Measurements from ENCODE around the gene CSGALNACT2.

CSGALNACT2 gene

GRCh38 chr10:43206391-43207235 is 68.4 kb downstream of the CSGALNACT2 start:
- ChIA-PET CTCF (interaction anchor here (0.6 kb wide), 1 partner anchor 662 kb away, joined by 3 read pairs; no protein-coding TSS in a partner anchor), POLR2A (ENCODE audit: low non-redundant PET) (no interaction called here)
- TF ChIP-seq CTCF (conservative IDR thresholded peaks at IDR 0.05; ENCODE audit: low read depth) = no peak
- no peak overlapping the region for H3K27ac ChIP-seq
- no peak for DNase-seq (ENCODE audit: low spot score)

- ChIA-PET CTCF (interaction anchor here (0.6 to 0.7 kb wide), 2 partner anchors 32 to 43 kb away, joined by 3 read pairs; no protein-coding TSS in a partner anchor), POLR2A (ENCODE audit: low non-redundant PET) (no interaction called here)
- no peak for DNase-seq (ENCODE audit: low spot score)
- H3K27ac ChIP-seq = no peak overlapping the region
- TF ChIP-seq CTCF (conservative IDR thresholded peaks at IDR 0.05; ENCODE audit: low read depth) = no peak
These were observed 70.2 kb downstream of the CSGALNACT2 start for GRCh38 chr10:43208147-43209073.

- no peak overlapping the region for H3K27ac ChIP-seq
- ChIA-PET POLR2A (ENCODE audit: low non-redundant PET) (no interaction called here), CTCF (interaction anchor here (0.6 to 0.7 kb wide), 2 partner anchors 33 to 43 kb away, joined by 3 read pairs; no protein-coding TSS in a partner anchor)
- no peak for TF ChIP-seq CTCF (conservative IDR thresholded peaks at IDR 0.05; ENCODE audit: low read depth)
- DNase-seq (ENCODE audit: low spot score) = no peak
These were observed 70.8 kb downstream of the CSGALNACT2 start for GRCh38 chr10:43209074-43209455.

- ChIA-PET POLR2A (ENCODE audit: low non-redundant PET) (no interaction called here), CTCF (interaction anchor here (0.6 to 0.8 kb wide), 4 partner anchors 60 to 1663 kb away, joined by 3 to 6 read pairs (median 4); no protein-coding TSS in a partner anchor)
- no peak for TF ChIP-seq CTCF (conservative IDR thresholded peaks at IDR 0.05; ENCODE audit: low read depth)
- DNase-seq (ENCODE audit: low spot score) = no peak
- no peak overlapping the region for H3K27ac ChIP-seq
These were observed 71.5 kb downstream of the CSGALNACT2 start for GRCh38 chr10:43209651-43210141.

- ChIA-PET CTCF (interaction anchor here (0.6 to 0.7 kb wide), 2 partner anchors 138 to 1662 kb away, joined by 3 to 6 read pairs; no protein-coding TSS in a partner anchor), POLR2A (ENCODE audit: low non-redundant PET) (no interaction called here)
- H3K27ac ChIP-seq = no peak overlapping the region
- no peak for TF ChIP-seq CTCF (conservative IDR thresholded peaks at IDR 0.05; ENCODE audit: low read depth)
- no peak for DNase-seq (ENCODE audit: low spot score)
These were observed 72.3 kb downstream of the CSGALNACT2 start for GRCh38 chr10:43210556-43210955.

GRCh38 chr10:43211030-43211429 is 72.8 kb downstream of the CSGALNACT2 start:
- CTCF ChIA-PET = no interaction called here
- POLR2A ChIA-PET (ENCODE audit: low non-redundant PET) = no interaction called here
- no peak for TF ChIP-seq CTCF (conservative IDR thresholded peaks at IDR 0.05; ENCODE audit: low read depth)
- DNase-seq (ENCODE audit: low spot score) = no peak
- H3K27ac ChIP-seq = no peak overlapping the region
